H9 (cell line): ENCODE results near the gene EFHD1. TPM values are rescaled to one million over a fixed set of nuclear protein-coding genes. Genes with fewer than 3 reads are reported as not detected.

Experiments used
- DNase-seq: peaks from one replicate; pipeline ENCODE4 v3.0.0-alpha.2; 2017
- H2AFZ ChIP-seq: one replicate; pipeline ENCODE4 v1.6.1; 2013; ENCODE audit warnings: mild to moderate bottlenecking, low read length, control low read depth, moderate library complexity
- H2AK5ac ChIP-seq: 2 replicates; pipeline ENCODE4 v1.6.1; 2013; ENCODE audit warnings: low read length, control low read depth, mixed read lengths; ENCODE audit not compliant: insufficient read length
- H2BK120ac ChIP-seq: one replicate; pipeline ENCODE4 v1.6.1; 2013; ENCODE audit warnings: low read depth, mild to moderate bottlenecking, low read length, control low read depth, inconsistent platforms; ENCODE audit not compliant: poor library complexity, severe bottlenecking
- H2BK12ac ChIP-seq: 2 replicates; pipeline ENCODE4 v1.6.1; 2013; ENCODE audit warnings: low read length, control low read depth, mixed read lengths, low read depth; ENCODE audit not compliant: insufficient read length
- H2BK15ac ChIP-seq: 2 replicates; pipeline ENCODE4 v1.6.1; 2013; ENCODE audit warnings: low read depth, low read length, control low read depth
- H2BK20ac ChIP-seq: one replicate; pipeline ENCODE4 v1.6.1; 2013; ENCODE audit warnings: low read depth, mild to moderate bottlenecking, low read length, control low read depth, inconsistent platforms; ENCODE audit not compliant: poor library complexity, severe bottlenecking
- H2BK5ac ChIP-seq: 2 replicates; pipeline ENCODE4 v1.6.1; 2013; ENCODE audit warnings: low read length, control low read depth, mixed read lengths; ENCODE audit not compliant: insufficient read length
- H3K14ac ChIP-seq: 2 replicates; pipeline ENCODE4 v1.6.1; 2013; ENCODE audit warnings: low read length, control low read depth; ENCODE audit not compliant: insufficient read depth
- H3K18ac ChIP-seq: 2 replicates; pipeline ENCODE4 v1.6.1; 2013; ENCODE audit warnings: low read depth, mild to moderate bottlenecking, mixed read lengths, low read length, control low read depth; ENCODE audit not compliant: insufficient read length
- H3K23ac ChIP-seq: 2 replicates; pipeline ENCODE4 v1.6.1; 2013; ENCODE audit warnings: low read length, control low read depth, mixed read lengths, low read depth; ENCODE audit not compliant: insufficient read length
- H3K23me2 ChIP-seq: 2 replicates; pipeline ENCODE4 v1.6.1; 2013; ENCODE audit warnings: low read depth, mild to moderate bottlenecking, mixed read lengths, low read length, control low read depth; ENCODE audit not compliant: insufficient read length, poor library complexity, severe bottlenecking
- H3K27ac ChIP-seq: 2 replicates; pipeline ENCODE4 v1.5.1; 2013; ENCODE audit warnings: low read length, control low read depth, mixed read lengths, low read depth; ENCODE audit not compliant: insufficient read length
- H3K27me3 ChIP-seq: 2 replicates; pipeline ENCODE4 v1.6.1; 2013; ENCODE audit warnings: low read length, control low read depth, inconsistent platforms; ENCODE audit not compliant: insufficient read depth
- H3K4ac ChIP-seq: 2 replicates; pipeline ENCODE4 v1.6.1; 2013; ENCODE audit warnings: low read depth, mild to moderate bottlenecking, control low read depth, inconsistent platforms, low read length, moderate library complexity
- H3K4me1 ChIP-seq: 2 replicates; pipeline ENCODE4 v1.6.1; 2013; ENCODE audit warnings: low read length, control low read depth, inconsistent platforms; ENCODE audit not compliant: insufficient read depth
- H3K4me2 ChIP-seq: 2 replicates; pipeline ENCODE4 v1.6.1; 2013; ENCODE audit warnings: low read length, control low read depth, mixed read lengths; ENCODE audit not compliant: insufficient read length, insufficient read depth
- H3K56ac ChIP-seq: 2 replicates; pipeline ENCODE4 v1.6.1; 2013; ENCODE audit warnings: low read depth, mild to moderate bottlenecking, mixed read lengths, low read length, control low read depth; ENCODE audit not compliant: insufficient read length
- H3K79me1 ChIP-seq: 2 replicates; pipeline ENCODE4 v1.6.1; 2013; ENCODE audit warnings: low read depth, mild to moderate bottlenecking, moderate library complexity, low read length, control low read depth, inconsistent platforms; ENCODE audit not compliant: insufficient read depth, poor library complexity, severe bottlenecking
- H3K79me2 ChIP-seq: 2 replicates; pipeline ENCODE4 v1.6.1; 2013; ENCODE audit warnings: low read length, control low read depth, inconsistent platforms; ENCODE audit not compliant: insufficient read depth
- H3K9ac ChIP-seq: 2 replicates; pipeline ENCODE4 v1.6.1; 2013; ENCODE audit warnings: low read length, control low read depth, mixed read lengths; ENCODE audit not compliant: insufficient read length; ENCODE audit errors: extremely low read depth
- H3K9me3 ChIP-seq: one replicate; pipeline ENCODE4 v1.6.1; 2013; ENCODE audit warnings: low read depth, low read length, inconsistent platforms; ENCODE audit not compliant: control insufficient read depth
- H3T11ph ChIP-seq: one replicate; pipeline ENCODE4 v1.6.1; 2013; ENCODE audit warnings: mild to moderate bottlenecking, low read length, control low read depth, inconsistent platforms
- H4K20me1 ChIP-seq: one replicate; pipeline ENCODE4 v1.6.1; 2013; ENCODE audit not compliant: control insufficient read depth, insufficient read length, insufficient read depth
- H4K5ac ChIP-seq: 2 replicates; pipeline ENCODE4 v1.6.1; 2013; ENCODE audit warnings: low read depth, mild to moderate bottlenecking, mixed read lengths, low read length, control low read depth; ENCODE audit not compliant: insufficient read length
- H4K8ac ChIP-seq: replicated peaks from 2 replicates; pipeline ENCODE4 v1.6.1; 2013; ENCODE audit warnings: low read length, control low read depth, mixed read lengths, low read depth; ENCODE audit not compliant: insufficient read length
- H4K91ac ChIP-seq: 2 replicates; pipeline ENCODE4 v1.6.1; 2013; ENCODE audit warnings: low read depth, mild to moderate bottlenecking, moderate library complexity, mixed read lengths, low read length, control low read depth; ENCODE audit not compliant: insufficient read length
- H3K27ac Mint-ChIP-seq, 3 experiments: 2 replicates in 2 of 3; 3 replicates in 1 of 3; pipeline ENCODE4 v1.8.0; 2020 to 2021; ENCODE audit warnings: mixed read lengths in 3 of 3, mild to moderate bottlenecking in 1 of 3, moderate library complexity in 1 of 3
- H3K27me3 Mint-ChIP-seq: 2 replicates; pipeline ENCODE4 v1.8.0; 2021; ENCODE audit warnings: low read depth, mild to moderate bottlenecking, moderate library complexity, mixed read lengths
- H3K36me3 Mint-ChIP-seq, 3 experiments: 2 replicates in 2 of 3; 3 replicates in 1 of 3; pipeline ENCODE4 v1.8.0; 2020 to 2021; ENCODE audit warnings: low read depth in 3 of 3, mixed read lengths in 3 of 3; ENCODE audit not compliant: insufficient read depth in 1 of 3
- H3K4me1 Mint-ChIP-seq, 2 experiments: 2 replicates each; pipeline ENCODE4 v1.8.0; 2020; ENCODE audit warnings: mixed read lengths in 2 of 2
- H3K4me3 Mint-ChIP-seq, 2 experiments: 2 replicates in 1 of 2; 3 replicates in 1 of 2; pipeline ENCODE4 v1.8.0; 2020 to 2021; ENCODE audit warnings: mild to moderate bottlenecking in 2 of 2, mixed read lengths in 2 of 2, moderate library complexity in 1 of 2
- H3K9me3 Mint-ChIP-seq, 2 experiments: 2 replicates in 1 of 2; 3 replicates in 1 of 2; pipeline ENCODE4 v1.8.0; 2020; ENCODE audit warnings: mild to moderate bottlenecking in 2 of 2, mixed read lengths in 2 of 2, moderate library complexity in 1 of 2
- WGBS: extraction: QIAGEN DNeasy Blood & Tissue Kit; methylation state at CpG from one replicate; pipeline ENCODE4 v1.1.7; 2013; ENCODE audit warnings: missing lambda C conversion rate, low lambda C conversion rate, mixed read lengths; ENCODE audit not compliant: insufficient read length; ENCODE audit errors: extremely low coverage; 5-methylcytosine and 5-hydroxymethylcytosine counted together
- total RNA-seq: library from RNA; stranded (reverse); gene quantifications from 2 replicates; pipeline ENCODE4 v1.2.1, GENCODE V29; 2021
- TF ChIP-seq, protein P1 (sequence below): fragments of 200-600 bp; sonication (generic); conservative IDR thresholded peaks from 3 replicates; pipeline ENCODE4 v1.8.0; 2021; ENCODE audit warnings: antibody characterized with exemption, mild to moderate bottlenecking

The EFHD1 gene
- total RNA-seq, 1 experiment from 2014 or later: 2.8 TPM

DNA sequence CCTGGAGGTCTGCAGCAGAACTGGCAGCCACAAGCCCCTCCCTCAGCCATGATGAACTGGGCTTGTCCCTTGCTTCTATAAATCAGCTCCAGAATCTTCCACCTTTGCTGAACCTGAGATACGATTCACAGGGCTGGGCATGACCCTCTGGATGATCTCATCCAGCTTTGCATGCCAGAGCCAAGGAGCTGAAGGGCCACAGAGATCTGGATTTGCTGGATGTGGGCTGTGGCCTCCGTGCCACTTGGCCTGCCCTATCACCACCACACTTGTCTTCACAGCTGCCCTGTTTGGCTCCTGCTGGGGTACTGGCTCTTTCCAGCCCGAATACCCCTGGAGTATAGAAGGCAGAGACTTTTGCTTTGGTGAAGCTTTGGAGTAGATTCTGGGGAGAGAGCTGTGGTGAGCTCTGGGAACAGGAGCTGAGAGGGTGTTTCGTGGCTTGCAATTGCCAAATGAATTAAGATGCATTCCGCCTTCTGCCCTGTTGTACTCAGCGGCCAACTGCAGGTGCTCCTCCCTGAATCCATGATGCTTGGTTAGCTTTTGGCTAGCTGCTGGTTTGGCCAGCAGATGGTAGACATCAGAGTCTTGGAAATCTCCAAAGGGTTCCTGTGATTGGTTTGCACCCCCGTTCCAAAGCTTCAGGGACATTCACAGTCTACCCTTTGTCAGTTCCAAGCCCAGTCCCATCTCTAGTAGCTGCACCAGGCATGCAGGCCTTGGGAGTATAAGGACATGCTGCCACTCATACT is 32.8 kb downstream of the EFHD1 start:
- TF ChIP-seq, protein P1, sequence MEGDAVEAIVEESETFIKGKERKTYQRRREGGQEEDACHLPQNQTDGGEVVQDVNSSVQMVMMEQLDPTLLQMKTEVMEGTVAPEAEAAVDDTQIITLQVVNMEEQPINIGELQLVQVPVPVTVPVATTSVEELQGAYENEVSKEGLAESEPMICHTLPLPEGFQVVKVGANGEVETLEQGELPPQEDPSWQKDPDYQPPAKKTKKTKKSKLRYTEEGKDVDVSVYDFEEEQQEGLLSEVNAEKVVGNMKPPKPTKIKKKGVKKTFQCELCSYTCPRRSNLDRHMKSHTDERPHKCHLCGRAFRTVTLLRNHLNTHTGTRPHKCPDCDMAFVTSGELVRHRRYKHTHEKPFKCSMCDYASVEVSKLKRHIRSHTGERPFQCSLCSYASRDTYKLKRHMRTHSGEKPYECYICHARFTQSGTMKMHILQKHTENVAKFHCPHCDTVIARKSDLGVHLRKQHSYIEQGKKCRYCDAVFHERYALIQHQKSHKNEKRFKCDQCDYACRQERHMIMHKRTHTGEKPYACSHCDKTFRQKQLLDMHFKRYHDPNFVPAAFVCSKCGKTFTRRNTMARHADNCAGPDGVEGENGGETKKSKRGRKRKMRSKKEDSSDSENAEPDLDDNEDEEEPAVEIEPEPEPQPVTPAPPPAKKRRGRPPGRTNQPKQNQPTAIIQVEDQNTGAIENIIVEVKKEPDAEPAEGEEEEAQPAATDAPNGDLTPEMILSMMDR: no peak
- Histone ChIP-seq H3K27ac (no peak overlapping the region), H2AFZ (no peak overlapping the region)

More for the DNA sequence above, 32.8 kb downstream of the EFHD1 start:
- Histone ChIP-seq H2AK5ac (no peak overlapping the region), H3K23me2 (no peaks in the 10 kb centered on the region), H2BK5ac (no peak overlapping the region), H3K9me3 (no peaks in the 10 kb centered on the region), H4K20me1 (no peaks in the 10 kb centered on the region), H3K79me2 (no peaks in the 10 kb centered on the region), H3K4me2 (no peak overlapping the region), H3K14ac (no peak overlapping the region), H3K4me1 (no peaks in the 10 kb centered on the region), H2BK20ac (no peak overlapping the region), H4K8ac (no peak overlapping the region), H2BK120ac (no peak overlapping the region), H2BK15ac (no peak overlapping the region), H4K91ac (no peak overlapping the region), H3K4ac (no peak overlapping the region), H3T11ph (no peak overlapping the region), H3K56ac (no peak overlapping the region), H3K79me1 (no peaks in the 10 kb centered on the region), H3K18ac (no peak overlapping the region), H3K9ac (no peak overlapping the region), H3K23ac (no peak overlapping the region), H4K5ac (no peak overlapping the region), H3K27me3 (no peaks in the 10 kb centered on the region), H2BK12ac (no peak overlapping the region)
- peaks cover under 1 to 1% (median under 1%) of the 10 kb centered on the region in 3 experiments; a peak in 5 of 7 replicates for H3K36me3 Mint-ChIP-seq
- no peak overlapping the region; a peak in 1 of 5 replicates for H3K4me3 Mint-ChIP-seq
- peaks cover 8 to 17% of the 10 kb centered on the region in 2 experiments for H3K4me1 Mint-ChIP-seq
- DNase-seq: no peak
- WGBS: no CpG with 5 or more reads among the region's 7 CpGs
- no peak overlapping the region; a peak in 1 of 7 replicates for H3K27ac Mint-ChIP-seq
- peaks cover under 1% of the 10 kb centered on the region in 2 experiments; a peak in 2 of 5 replicates for H3K9me3 Mint-ChIP-seq
- peaks cover 3% of the 10 kb centered on the region for H3K27me3 Mint-ChIP-seq
